ENCODE measurements around the gene NPIPA1.
"Not testable (repeated sequence)": the region's sequence is repeated elsewhere in the genome, so short reads cannot be mapped to it uniquely, and the experiment has no call there.

The NPIPA1 gene

GRCh38 chr16:14937143-14937542, at the start of gene NPIPA1:
Gene NPIPA1 (plus strand): TSS chr16:14937443. CDS start chr16:14937443, 0 bp downstream.
- H3K27me3 Mint-ChIP-seq (ENCODE audit: low read depth); H3K9me3 Mint-ChIP-seq; H3K27ac Mint-ChIP-seq; H3K4me1 Mint-ChIP-seq (ENCODE audit: low read depth); H3K36me3 Mint-ChIP-seq (ENCODE audit: low read depth); H3K4me3 Mint-ChIP-seq: not testable (repeated sequence)

GRCh38 chr16:14892111-14892510, 45.1 kb upstream of the NPIPA1 start:
- not testable (repeated sequence) for H3K27me3 Mint-ChIP-seq (ENCODE audit: low read depth); H3K27ac Mint-ChIP-seq; H3K36me3 Mint-ChIP-seq (ENCODE audit: low read depth); H3K4me1 Mint-ChIP-seq (ENCODE audit: low read depth); H3K9me3 Mint-ChIP-seq; H3K4me3 Mint-ChIP-seq

- H3K27me3 Mint-ChIP-seq (ENCODE audit: low read depth); H3K4me3 Mint-ChIP-seq; H3K4me1 Mint-ChIP-seq (ENCODE audit: low read depth); H3K27ac Mint-ChIP-seq; H3K9me3 Mint-ChIP-seq; H3K36me3 Mint-ChIP-seq (ENCODE audit: low read depth): not testable (repeated sequence)
Measured at GRCh38 chr16:14895382-14895781, 41.9 kb upstream of the NPIPA1 start.

GRCh38 chr16:14896023-14896422, 41.2 kb upstream of the NPIPA1 start:
- not testable (repeated sequence) for H3K27me3 Mint-ChIP-seq (ENCODE audit: low read depth); H3K27ac Mint-ChIP-seq; H3K9me3 Mint-ChIP-seq; H3K36me3 Mint-ChIP-seq (ENCODE audit: low read depth); H3K4me1 Mint-ChIP-seq (ENCODE audit: low read depth); H3K4me3 Mint-ChIP-seq

DNA sequence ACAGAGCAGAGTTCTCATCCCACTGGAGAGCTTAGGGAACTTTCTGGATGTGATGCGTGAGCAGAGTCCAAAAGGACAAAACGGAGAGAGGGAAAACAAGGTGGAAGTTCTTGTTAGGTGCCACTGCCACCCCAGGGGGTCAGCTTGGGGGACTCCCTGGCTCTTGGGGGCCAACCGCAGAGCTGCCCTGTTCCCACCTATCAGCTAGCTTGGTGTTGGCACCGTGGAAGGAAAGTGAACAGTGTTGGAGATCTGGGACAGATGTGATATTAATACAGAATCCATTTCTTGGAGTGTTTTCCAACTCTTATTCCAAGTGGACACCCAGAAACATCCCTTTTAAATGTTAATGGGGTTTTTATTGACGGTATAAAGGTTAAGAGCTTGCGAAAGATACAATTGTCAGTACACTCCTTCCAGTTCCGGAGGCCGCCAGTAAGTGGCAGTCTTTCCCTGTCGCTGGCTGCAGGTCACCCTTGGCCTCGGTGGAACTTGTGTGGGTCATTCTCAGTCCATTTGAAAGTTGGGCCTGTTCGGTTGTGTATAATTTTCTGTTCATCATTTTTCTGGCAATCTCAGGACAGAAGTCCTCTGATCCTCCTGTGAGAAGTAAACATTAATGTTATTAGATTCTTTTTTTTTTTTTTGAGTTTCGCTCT, 40.1 kb upstream of the NPIPA1 start:
- not testable (repeated sequence) for H3K27ac Mint-ChIP-seq; H3K4me1 Mint-ChIP-seq (ENCODE audit: low read depth); H3K9me3 Mint-ChIP-seq; H3K36me3 Mint-ChIP-seq (ENCODE audit: low read depth); H3K4me3 Mint-ChIP-seq; H3K27me3 Mint-ChIP-seq (ENCODE audit: low read depth)

- H3K27ac Mint-ChIP-seq; H3K4me3 Mint-ChIP-seq; H3K4me1 Mint-ChIP-seq (ENCODE audit: low read depth); H3K27me3 Mint-ChIP-seq (ENCODE audit: low read depth); H3K36me3 Mint-ChIP-seq (ENCODE audit: low read depth); H3K9me3 Mint-ChIP-seq: not testable (repeated sequence)
Measured at GRCh38 chr16:14898162-14898561, 39.1 kb upstream of the NPIPA1 start.

DNA sequence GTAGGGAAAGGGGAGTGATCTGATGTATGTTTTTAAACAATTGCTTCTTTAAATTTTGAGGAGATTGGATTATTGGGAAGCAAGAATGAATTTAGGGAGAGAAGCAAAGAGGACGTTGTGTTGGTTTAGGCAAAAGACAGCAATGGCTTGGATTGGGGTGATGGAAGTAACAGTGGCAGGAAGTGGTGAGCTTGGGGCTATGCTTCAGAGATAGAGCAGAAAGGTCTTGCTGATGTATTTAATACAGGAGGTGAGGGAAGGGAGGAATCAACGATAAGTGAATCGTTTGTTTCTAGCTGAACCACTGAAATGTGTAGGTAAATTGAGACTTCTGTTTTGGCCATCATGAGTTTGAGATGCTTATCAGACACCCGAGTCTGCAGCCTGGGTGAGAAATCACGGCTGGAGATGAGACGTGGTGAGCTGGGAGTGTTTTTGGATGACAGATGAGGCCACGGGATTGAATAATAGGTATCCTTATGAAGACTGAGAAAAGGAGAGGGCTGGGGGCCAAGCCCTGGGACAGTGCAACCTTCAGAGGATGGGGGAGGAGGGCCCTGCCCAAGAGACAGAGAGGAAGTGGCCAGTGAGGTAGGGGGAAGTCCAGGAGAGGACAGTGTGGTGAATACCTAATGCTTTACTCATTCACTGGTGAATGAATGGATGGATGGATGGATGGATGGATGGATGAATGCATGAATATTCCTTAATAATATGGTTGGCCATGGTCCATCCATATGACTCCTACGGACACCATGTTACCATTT, 33.9 kb upstream of the NPIPA1 start:
- not testable (repeated sequence) for H3K4me1 Mint-ChIP-seq (ENCODE audit: low read depth); H3K36me3 Mint-ChIP-seq (ENCODE audit: low read depth); H3K27me3 Mint-ChIP-seq (ENCODE audit: low read depth); H3K9me3 Mint-ChIP-seq
- Mint-ChIP-seq H3K27ac (peak overlapping the region; percentile 55), H3K4me3 (peak overlapping the region; percentile 35)

GRCh38 chr16:14909744-14910143, 27.5 kb upstream of the NPIPA1 start:
- H3K9me3 Mint-ChIP-seq; H3K27me3 Mint-ChIP-seq (ENCODE audit: low read depth); H3K4me1 Mint-ChIP-seq (ENCODE audit: low read depth); H3K36me3 Mint-ChIP-seq (ENCODE audit: low read depth); H3K27ac Mint-ChIP-seq; H3K4me3 Mint-ChIP-seq: not testable (repeated sequence)

GRCh38 chr16:14910833-14911629, 26.2 kb upstream of the NPIPA1 start:
- not testable (repeated sequence) for H3K4me3 Mint-ChIP-seq; H3K9me3 Mint-ChIP-seq; H3K27ac Mint-ChIP-seq; H3K4me1 Mint-ChIP-seq (ENCODE audit: low read depth); H3K27me3 Mint-ChIP-seq (ENCODE audit: low read depth); H3K36me3 Mint-ChIP-seq (ENCODE audit: low read depth)

GRCh38 chr16:14911954-14912353, 25.3 kb upstream of the NPIPA1 start:
- H3K27me3 Mint-ChIP-seq (ENCODE audit: low read depth); H3K4me1 Mint-ChIP-seq (ENCODE audit: low read depth); H3K9me3 Mint-ChIP-seq; H3K36me3 Mint-ChIP-seq (ENCODE audit: low read depth): not testable (repeated sequence)
- Mint-ChIP-seq H3K4me3 (peak overlapping the region; percentile 79), H3K27ac (peak overlapping the region; percentile 26)

GRCh38 chr16:14912588-14912987, 24.7 kb upstream of the NPIPA1 start:
- H3K27me3 Mint-ChIP-seq (ENCODE audit: low read depth); H3K36me3 Mint-ChIP-seq (ENCODE audit: low read depth); H3K4me3 Mint-ChIP-seq; H3K4me1 Mint-ChIP-seq (ENCODE audit: low read depth); H3K27ac Mint-ChIP-seq; H3K9me3 Mint-ChIP-seq: not testable (repeated sequence)

DNA sequence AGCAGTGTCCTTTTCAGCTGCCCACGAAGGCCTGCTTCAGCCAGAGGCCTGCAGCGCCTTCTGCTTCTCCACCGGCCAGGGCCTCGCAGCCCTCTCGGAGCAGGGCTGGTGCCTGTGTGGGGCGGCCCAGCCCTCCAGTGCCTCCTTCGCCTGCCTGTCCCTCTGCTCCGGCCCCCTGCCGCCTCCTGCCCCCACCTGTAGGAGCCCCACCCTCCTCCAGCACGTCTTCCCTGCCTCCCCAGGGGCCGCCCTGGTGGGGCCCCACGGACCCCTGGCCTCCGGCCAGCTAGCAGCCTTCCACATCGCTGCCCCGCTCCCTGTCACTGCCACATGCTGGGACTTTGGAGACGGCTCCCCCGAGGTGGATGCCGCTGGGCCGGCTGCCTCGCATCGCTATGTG, 18.7 kb upstream of the NPIPA1 start:
- not testable (repeated sequence) for H3K4me1 Mint-ChIP-seq (ENCODE audit: low read depth); H3K4me3 Mint-ChIP-seq; H3K27me3 Mint-ChIP-seq (ENCODE audit: low read depth); H3K27ac Mint-ChIP-seq; H3K9me3 Mint-ChIP-seq; H3K36me3 Mint-ChIP-seq (ENCODE audit: low read depth)

DNA sequence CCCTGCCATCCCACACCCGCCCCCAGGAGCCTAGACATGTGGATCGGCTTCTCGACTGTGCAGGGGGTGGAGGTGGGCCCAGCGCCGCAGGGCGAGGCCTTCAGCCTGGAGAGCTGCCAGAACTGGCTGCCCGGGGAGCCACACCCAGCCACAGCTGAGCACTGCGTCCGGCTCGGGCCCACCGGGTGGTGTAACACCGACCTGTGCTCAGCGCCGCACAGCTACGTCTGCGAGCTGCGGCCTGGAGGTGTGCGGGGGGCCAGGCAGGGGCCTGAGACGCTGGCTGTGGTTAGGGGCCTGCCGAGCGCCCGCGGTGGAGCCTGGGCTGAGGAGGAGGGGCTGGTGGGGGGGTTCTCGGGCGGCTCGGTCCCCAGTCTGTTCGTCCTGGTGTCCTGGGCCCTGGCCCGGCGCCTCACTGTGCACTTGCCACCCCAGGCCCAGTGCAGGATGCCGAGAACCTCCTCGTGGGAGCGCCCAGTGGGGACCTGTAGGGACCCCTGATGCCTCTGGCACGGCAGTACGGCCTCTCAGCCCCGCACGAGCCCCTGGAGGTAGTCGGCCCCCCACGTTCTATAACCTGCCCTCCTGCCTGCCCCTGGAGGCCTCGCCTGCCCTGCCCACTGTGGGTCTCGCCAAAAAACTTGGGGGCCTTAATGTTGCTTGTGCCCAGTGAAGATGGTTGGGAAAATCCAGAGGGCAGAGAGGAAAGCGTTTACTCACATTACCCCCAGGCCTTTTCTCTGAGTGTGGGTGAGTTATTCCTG, 17.2 kb upstream of the NPIPA1 start:
- H3K36me3 Mint-ChIP-seq (ENCODE audit: low read depth); H3K27me3 Mint-ChIP-seq (ENCODE audit: low read depth); H3K4me1 Mint-ChIP-seq (ENCODE audit: low read depth); H3K27ac Mint-ChIP-seq; H3K9me3 Mint-ChIP-seq; H3K4me3 Mint-ChIP-seq: not testable (repeated sequence)

DNA sequence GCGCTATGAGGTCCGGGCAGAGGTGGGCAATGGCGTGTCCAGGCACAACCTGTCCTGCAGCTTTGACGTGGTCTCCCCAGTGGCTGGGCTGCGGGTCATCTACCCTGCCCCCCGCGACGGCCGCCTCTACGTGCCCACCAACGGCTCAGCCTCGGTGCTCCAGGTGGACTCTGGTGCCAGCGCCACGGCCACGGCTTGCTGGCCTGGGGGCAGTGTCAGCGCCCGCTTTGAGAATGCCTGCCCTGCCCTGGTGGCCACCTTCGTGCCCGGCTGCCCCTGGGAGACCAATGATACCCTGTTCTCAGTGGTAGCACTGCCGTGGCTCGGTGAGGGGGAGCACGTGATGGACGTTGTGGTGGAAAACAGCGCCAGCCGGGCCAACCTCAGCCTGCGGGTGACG, 15.0 kb upstream of the NPIPA1 start:
- H3K9me3 Mint-ChIP-seq; H3K27ac Mint-ChIP-seq; H3K4me3 Mint-ChIP-seq; H3K27me3 Mint-ChIP-seq (ENCODE audit: low read depth); H3K4me1 Mint-ChIP-seq (ENCODE audit: low read depth); H3K36me3 Mint-ChIP-seq (ENCODE audit: low read depth): not testable (repeated sequence)

- not testable (repeated sequence) for H3K27me3 Mint-ChIP-seq (ENCODE audit: low read depth); H3K27ac Mint-ChIP-seq; H3K4me1 Mint-ChIP-seq (ENCODE audit: low read depth); H3K9me3 Mint-ChIP-seq; H3K36me3 Mint-ChIP-seq (ENCODE audit: low read depth); H3K4me3 Mint-ChIP-seq
Measured at GRCh38 chr16:14922968-14923367, 14.3 kb upstream of the NPIPA1 start.

Data from T-helper 1 cell treated with Interleukin-12 subunit alpha and Interleukin-12 subunit beta and Interleukin-4 antibody, amounts not matched to agents 30 μg/mL and 1 μg/mL, for 36 hours (primary cell).